Suprapubic skin (tissue), 3 donors: ENCODE measurements around the gene RIC8A.

Source experiments
- CTCF ChIP-seq, 2 donors: fragments of 200-600 bp in 1 of 2; fragments of 450-650 bp in 1 of 2; sonication (generic) in 1 of 2; IDR thresholded peaks; one replicate each; pipeline ENCODE4 v1.5.1; 2016 to 2019; ENCODE audit warnings: antibody characterized with exemption in 2 of 2, mild to moderate bottlenecking in 1 of 2, moderate library complexity in 1 of 2
- EP300 ChIP-seq: sonication (generic); formaldehyde crosslinking; IDR thresholded peaks from one replicate; pipeline ENCODE4 v1.6.1; 2017; ENCODE audit warnings: antibody characterized with exemption

DNA sequence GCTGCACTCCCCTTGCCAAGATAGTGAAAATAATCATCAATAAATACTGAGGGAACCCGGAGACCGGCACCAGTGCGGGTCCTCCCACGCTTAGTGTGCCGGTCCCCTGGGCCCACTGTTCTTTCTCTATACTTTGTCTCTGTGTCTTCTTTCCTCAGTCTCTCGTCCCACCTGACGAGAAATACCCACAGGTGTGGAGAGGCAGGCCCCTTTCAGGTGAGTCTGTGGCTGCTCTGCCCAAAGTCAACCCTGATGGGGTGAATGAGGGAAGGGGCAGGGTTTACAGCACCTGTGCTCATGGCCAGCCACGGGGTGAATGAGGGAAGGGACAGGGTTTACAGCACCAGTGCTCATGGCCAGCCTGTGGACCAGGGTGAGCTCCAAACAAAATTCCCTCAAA, 5.0 kb upstream of the RIC8A start:
- TF ChIP-seq CTCF (IDR thresholded peaks at IDR 0.05) = no peak
- no peak for TF ChIP-seq EP300
